ENCODE results near the gene CCNY. TPM values are rescaled to one million over a fixed set of nuclear protein-coding genes. Genes with fewer than 3 reads are reported as not detected.

Gene CCNY
- total and polyA plus RNA-seq, 12 donors, result 26.0 to 99.4 (median 88.9) TPM

DNA sequence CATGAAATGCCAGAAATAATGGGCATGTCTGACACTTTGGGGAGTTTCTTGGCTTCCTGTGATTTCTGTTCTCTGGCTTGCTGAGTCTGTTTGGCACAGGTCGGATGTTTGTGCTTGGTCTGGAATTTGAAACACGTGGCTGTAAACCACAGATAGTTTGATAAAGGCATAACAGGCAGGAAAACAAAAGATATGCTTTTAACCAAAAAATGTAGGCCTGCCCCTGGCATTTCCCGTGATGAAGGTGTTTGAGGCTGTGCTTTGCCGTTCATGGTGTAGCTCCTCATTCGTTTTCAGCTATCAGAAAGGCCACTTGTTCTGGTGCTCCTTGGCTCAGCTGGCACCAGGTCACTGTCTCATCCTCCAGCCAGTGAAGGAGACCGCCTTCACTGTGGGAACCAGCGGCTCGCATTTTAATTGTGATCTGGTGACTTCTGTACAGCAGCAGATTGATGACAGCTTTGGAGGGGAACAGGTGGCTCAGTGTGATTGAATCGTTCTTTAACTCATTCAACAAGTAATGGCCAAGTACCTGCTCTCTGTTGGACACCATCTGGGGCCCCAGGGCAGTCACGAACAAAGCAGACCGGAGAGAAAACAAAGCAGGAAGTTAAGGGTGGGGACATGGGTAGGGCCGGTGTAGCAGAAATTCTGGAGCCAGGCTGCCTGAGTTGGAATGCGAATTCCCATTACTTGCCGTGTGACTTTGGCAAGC lies 111.5 kb downstream of the CCNY start:
- intact Hi-C loops (cut with DNase I), result loop anchor here in 3 of 10 donors (2.0 to 10.0 kb wide), 5 partner anchors 49 to 111 kb away; partner anchors contain the start of gene CCNY (in 2 of the 3)
- 19 to 24% methylated on average over 14 of the region's 14 CpGs for WGBS, 2 donors
- DNase-seq (no peak), ATAC-seq (peak in 5 of 8 donors; percentile 39 to 57 (median 45))
- TF ChIP-seq, protein P1, sequence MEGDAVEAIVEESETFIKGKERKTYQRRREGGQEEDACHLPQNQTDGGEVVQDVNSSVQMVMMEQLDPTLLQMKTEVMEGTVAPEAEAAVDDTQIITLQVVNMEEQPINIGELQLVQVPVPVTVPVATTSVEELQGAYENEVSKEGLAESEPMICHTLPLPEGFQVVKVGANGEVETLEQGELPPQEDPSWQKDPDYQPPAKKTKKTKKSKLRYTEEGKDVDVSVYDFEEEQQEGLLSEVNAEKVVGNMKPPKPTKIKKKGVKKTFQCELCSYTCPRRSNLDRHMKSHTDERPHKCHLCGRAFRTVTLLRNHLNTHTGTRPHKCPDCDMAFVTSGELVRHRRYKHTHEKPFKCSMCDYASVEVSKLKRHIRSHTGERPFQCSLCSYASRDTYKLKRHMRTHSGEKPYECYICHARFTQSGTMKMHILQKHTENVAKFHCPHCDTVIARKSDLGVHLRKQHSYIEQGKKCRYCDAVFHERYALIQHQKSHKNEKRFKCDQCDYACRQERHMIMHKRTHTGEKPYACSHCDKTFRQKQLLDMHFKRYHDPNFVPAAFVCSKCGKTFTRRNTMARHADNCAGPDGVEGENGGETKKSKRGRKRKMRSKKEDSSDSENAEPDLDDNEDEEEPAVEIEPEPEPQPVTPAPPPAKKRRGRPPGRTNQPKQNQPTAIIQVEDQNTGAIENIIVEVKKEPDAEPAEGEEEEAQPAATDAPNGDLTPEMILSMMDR (IDR thresholded peaks at IDR 0.05), result no peak
- Histone ChIP-seq H3K36me3 (peaks cover 0 to 5% (median 0%) of the 10 kb centered on the region in 9 donors), H3K27ac (peak overlapping the region; percentile 64 to 95 (median 80)), H3K4me1 (peaks cover 37 to 84% (median 79%) of the 10 kb centered on the region in 9 donors), H3K9me3 (peaks cover 0 to 28% (median 22%) of the 10 kb centered on the region in 11 donors), H3K27me3 (no peaks in the 10 kb centered on the region), H3K4me3 (peak overlapping the region in 1 of 10 donors; percentile 25)

DNA sequence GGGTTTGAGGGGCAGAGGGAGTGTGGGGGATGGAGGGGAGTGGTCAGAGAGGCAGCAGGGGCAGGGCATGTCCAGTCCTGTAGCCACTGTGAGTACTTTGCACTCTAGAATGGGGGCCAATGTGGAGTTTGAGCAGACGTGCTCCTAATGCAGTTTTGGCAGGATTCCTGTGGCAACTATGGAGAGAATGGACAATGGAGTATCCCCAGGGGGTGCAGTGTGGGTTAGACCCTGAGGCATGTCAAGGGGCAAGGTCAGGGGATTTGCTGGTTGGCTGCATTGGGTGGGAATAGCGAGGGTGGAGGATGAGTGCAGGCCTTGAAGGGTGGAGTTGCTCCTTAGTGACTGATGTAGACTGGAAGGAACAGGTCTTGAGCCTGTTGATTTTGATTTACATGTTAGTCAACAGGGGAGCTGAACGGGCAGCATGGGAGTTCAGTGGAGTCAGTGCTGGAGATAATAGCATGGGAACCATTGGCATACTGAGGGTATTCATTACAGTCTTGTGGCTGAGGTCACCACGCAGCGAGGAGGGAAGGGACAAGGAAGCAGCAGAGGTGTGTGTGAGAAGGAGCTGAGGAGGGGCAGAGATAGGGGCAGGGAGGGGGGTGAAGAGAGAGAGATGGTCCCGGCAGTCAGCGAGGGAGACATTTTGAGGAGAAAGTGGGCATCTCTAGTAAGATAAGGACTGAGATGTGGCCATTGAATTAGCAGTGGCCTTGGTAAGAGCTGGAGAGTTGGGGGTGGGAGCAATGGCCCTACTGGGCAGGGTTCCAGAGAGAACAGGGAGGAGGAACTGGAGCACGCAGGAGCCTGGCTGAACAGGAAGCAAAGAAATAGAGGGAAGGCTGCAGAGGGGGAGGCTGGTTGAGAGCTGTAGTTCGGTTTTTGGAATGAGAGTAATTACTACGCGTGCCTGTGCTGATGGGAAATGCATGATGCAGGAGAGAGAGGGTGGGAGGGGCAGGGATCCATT lies 112.7 kb downstream of the CCNY start:
- H3K27me3 ChIP-seq, result no peaks in the 10 kb centered on the region
- TF ChIP-seq, protein P1 (IDR thresholded peaks at IDR 0.05), result no peak
- H3K9me3 ChIP-seq, result peaks cover 0 to 17% (median 11%) of the 10 kb centered on the region in 11 donors
- peak overlapping the region in 1 of 10 donors; percentile 19 for H3K4me3 ChIP-seq
- WGBS, 2 donors, result 55 to 58% methylated on average over 11 of the region's 11 CpGs
- no peaks in the 10 kb centered on the region for H3K36me3 ChIP-seq
- H3K27ac ChIP-seq, result peak overlapping the region; percentile 64 to 95 (median 80)
- intact Hi-C loops (cut with DNase I), result loop anchor here in 3 of 10 donors (2.0 to 10.0 kb wide), 5 partner anchors 48 to 112 kb away; partner anchors contain the start of gene CCNY (in 2 of the 3)
- DNase-seq (peak; percentile 36 to 49), ATAC-seq (peak in 4 of 8 donors; percentile 10 to 36 (median 16))
- H3K4me1 ChIP-seq, result peaks cover 37 to 95% (median 90%) of the 10 kb centered on the region in 9 donors

DNA sequence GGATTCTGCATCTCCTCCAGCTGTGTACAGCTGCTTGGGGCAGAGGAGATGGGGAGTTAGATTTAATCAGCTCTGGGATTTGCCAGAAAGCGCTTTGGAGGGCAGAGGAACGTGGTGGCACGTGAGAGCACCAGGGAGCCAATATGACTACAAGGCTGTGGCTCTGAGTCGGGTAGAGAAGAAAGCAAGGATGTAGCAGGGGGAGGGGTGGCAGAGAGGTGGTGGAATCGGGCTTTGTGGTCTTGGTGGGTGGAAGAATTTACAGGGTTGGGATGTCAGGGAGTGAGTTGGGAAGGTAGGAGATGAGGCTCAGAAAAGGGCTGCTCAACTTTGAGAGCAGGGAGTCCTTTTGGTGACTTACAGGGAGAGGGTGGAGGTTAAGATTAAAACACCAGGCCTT lies 113.6 kb downstream of the CCNY start:
- intact Hi-C loops (cut with DNase I), result loop anchor here in 4 of 10 donors (2.0 to 10.0 kb wide), 6 partner anchors 47 to 113 kb away; partner anchors contain the start of gene CCNY (in 2 of the 4)
- 54 to 60% methylated on average over 5 of the region's 5 CpGs for WGBS, 2 donors

More for the DNA sequence above, 113.6 kb downstream of the CCNY start:
- no peak for DNase-seq
- Histone ChIP-seq H3K36me3 (no peaks in the 10 kb centered on the region), H3K27me3 (no peaks in the 10 kb centered on the region), H3K4me1 (peaks cover 45 to 100% (median 99%) of the 10 kb centered on the region in 9 donors), H3K4me3 (peak overlapping the region in 1 of 10 donors; percentile 19), H3K9me3 (peaks cover 0 to 7% (median under 1%) of the 10 kb centered on the region in 11 donors), H3K27ac (peak overlapping the region; percentile 12 to 95 (median 80))
- TF ChIP-seq, protein P1 (IDR thresholded peaks at IDR 0.05), result no peak
- no peak for ATAC-seq
